ENCODE measurements around the gene ACOX3.

Gene ACOX3

DNA sequence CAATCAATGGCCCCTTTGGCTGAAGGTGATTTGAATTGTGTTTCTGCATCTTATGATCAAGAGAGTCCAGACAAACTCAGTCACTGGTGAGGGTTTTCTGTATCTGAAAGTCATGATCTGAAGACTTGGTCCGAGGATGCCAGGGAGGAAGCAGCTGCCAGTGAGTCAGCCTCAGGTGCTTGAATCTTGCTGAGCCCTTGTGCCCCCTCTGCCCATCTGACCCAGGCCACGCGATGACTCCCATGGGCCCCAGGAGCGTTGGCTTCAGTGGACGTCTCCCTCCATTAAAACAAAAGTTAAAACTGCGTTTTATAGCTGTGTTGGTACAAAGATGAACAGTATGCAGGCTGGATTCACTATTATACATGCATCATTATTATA is 109.0 kb downstream of the ACOX3 start:
- no peak for DNase-seq

DNA sequence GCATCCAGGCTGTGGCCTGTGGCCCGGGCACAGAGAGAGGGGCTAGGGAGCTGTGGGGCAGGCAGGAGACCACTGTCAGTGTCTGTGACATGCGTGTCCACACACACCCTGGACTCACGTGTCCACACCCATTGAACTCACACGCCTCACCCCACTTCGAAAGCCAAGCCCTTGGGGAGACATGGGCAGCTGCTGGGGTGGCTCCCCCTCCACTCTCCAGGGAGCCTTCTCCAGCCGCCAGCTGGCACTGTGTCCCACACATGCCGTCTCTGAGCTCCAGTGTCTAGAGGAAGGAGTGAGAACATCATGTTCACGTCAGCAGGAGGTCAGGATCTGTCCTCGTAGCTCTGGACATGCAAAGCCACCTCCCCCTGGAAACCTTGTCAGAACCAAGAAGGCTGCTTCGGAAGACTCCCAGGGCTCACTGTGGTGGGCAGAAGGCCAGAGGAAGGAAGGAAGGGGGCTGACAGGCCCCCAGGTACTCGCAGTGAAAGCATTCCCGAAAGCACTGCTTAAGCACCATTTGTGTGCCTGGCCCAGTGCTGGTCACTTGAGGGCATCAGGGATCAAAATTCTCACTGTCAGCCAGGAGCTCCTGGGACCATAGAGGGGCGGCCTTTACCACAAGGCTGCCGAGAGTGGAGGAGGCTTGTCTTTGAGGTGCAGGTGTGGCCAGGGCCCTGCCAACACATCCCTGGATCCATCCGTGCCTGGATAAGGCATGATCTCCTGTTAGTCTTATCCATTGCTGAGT is 109.5 kb downstream of the ACOX3 start:
- no peak for DNase-seq

DNA sequence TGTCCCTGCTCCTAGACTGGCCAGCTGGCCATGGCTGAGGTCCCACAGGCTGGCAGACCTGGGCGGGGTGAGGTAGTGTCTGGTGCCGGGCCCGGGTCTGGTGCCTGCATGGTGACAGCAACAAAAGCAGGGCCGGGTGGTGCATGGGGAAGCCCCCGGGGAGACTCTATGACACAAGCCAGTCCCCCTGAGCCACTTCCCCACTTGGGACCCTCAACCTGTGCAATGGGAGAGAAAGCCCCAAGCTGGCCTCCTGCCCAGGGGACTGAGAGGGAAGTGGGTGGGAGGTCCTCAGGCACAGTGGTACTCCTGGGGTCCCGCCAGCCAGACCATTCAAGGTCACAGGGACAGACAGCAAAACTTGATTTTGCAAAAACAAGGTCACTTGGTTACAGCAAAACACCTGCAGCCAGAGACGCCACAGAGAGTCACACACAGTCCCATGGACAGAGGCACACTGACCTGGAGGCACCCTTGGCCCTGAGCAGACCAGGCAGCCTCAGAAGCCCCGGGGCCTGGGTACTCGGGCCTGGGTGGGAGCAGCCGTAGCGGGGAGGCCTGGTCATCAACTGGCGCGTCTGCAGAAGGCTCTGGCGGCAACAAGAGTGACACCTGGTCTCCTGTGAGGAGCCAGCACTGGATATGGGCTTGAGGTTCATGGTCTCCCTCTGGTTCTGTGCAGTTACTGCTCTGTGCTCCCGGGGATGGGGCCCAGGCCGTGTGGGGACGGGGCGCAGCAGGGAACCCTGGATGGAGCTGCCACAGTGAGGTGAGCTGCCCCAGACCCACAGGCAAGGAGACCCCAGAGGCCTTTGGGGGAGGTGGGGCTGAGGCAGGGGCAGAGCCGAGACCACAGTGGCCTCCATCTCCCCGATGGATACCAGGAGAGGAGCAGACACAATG is 110.4 kb downstream of the ACOX3 start:
- DNase-seq = no peak

DNA sequence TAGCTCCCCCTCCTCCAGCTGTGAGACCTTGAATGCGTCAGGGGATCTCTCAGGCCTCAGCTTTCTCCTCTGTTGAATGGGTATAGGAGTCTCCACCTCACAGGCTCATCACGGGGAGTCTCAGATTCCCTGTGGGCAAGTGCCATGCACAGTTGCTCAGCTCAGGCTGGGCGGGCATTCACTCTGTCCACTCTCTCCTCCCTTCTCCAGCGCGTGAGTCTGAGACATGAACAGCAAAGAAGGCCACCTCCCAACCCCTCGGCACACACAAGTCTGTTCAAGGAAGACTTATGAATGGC is 111.0 kb downstream of the ACOX3 start:
- no peak for DNase-seq

DNA sequence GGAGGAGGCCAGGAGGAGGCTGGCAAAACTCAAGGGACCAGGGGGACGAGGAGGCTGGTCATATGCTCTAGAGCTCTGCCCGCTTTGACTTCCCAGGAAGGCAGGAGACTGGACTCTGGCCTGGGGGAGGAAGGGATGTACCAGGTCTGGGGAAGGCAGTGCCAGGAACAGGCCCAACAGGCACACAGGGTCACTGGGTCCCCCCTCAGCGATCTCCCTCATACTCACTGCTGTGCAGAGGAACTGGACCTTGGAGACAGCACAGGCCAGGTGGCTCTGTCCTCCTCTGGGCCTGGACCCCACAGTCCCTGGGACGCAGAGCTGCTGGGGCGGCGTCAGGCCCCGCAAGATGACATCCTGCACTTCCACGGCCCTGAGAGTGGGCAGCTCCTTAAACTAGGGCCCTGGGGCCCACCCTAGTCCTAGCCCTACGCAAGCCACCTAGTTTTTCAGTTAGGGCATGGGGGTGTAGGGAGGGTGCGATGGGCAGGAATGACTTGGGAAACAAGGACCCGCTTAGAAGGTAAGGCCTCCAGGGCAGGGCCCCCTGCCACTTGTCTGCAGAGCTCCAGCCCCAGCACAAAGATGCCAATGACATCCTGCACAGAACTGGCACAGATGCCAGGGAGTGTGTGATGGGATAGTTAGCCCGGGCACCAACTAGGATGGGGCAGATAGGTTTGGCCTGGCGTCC is 111.5 kb downstream of the ACOX3 start:
- no peak for DNase-seq

DNA sequence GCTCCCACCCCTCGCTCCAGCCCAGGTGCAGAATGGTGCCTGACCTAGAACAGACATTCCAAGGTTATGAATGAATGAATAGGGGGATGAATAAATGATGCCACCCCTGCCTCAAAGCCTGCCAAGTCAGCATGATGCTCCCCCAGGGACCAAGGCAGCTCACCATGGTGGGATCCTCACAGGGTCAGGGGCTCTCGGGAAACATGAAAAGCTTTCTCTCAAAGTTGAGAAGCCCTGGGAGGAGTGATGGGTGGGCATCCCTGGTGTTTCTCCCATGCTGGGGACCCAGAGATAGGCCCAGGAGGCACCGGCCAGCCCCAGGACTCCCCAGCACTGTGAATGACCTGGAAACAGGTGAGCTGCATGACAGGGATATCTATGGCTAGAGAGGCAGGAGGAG is 112.1 kb downstream of the ACOX3 start:
- no peak for DNase-seq

DNA sequence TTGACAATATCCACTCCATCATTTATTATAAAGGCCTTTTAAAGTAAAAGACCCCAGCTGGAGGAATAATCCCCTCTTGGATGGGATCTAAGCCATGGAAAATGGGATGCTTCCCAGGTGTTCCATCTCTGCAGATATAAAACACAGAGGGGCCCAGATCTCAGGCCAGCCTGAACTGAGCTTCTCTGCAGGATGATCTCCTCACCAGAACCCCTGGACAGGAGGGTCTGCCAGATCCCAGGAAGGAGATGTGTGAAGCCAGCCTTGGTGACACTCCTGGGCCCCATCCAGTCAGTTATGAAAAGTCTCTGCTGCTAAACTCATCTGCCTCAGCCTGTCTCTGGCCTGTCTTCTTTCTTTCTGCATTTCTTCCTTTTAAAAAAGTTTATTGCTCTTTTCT is 114.3 kb downstream of the ACOX3 start:
- DNase-seq = no peak

DNA sequence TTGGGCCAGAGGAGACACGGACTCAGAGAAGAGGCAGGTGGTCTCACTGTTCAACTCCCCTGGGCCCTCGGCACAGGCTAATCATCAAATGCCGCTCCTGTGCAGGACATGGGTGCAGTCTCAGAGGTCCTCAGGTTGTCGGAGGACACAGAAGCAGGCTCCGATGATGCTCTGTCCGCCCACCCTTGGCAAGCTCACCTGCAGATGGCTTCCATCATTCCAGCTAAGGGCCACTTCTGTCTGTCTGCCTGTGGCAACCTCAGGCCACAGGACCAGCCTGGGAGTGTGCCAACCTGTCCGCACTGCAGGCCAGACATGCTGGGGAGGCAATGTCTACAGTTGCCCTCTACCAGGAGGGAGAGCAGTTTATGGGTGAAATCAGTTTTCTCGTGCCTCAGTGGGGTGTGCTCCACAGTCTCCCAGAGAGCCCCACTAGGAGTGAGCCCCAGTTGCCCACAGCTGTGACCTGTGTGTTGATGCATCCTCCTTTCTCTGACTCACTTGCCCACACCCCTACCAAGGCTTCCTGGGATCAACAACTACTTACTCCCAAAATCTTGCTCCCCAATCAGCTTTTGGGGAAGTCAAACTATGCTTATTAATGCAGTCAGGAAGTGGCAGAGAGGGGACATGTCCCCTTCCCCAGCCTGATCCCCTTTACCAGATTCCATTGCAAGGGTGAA is 115.1 kb downstream of the ACOX3 start:
- DNase-seq = no peak

DNA sequence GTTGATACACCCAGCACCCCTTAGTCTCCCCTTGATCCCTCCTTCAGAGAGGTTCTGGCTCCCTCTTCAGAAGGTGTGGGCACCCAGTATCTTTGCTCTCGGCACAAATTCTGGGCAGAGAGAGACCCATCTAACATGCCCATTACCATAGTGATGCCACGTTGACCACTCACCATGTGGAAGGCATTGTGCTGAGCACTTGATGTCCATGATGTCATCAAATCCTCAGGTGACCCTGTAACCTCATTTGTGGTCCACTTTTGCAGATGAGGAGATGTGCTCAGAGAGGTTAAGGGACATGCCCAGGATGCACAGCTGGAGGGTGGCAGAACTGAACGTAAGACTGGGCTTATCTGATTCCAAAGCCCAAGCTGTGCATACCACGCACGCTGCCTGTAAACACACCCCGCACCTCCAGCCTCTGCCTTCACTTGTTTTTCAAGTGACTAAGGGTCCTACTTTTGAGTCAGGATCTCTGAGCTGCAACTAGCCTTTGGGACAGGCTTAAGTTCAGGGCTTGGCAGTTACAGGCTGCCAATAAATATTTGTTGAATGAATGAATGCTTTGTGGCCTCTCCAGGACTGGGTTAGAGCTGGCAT is 115.8 kb downstream of the ACOX3 start:
- DNase-seq = no peak

DNA sequence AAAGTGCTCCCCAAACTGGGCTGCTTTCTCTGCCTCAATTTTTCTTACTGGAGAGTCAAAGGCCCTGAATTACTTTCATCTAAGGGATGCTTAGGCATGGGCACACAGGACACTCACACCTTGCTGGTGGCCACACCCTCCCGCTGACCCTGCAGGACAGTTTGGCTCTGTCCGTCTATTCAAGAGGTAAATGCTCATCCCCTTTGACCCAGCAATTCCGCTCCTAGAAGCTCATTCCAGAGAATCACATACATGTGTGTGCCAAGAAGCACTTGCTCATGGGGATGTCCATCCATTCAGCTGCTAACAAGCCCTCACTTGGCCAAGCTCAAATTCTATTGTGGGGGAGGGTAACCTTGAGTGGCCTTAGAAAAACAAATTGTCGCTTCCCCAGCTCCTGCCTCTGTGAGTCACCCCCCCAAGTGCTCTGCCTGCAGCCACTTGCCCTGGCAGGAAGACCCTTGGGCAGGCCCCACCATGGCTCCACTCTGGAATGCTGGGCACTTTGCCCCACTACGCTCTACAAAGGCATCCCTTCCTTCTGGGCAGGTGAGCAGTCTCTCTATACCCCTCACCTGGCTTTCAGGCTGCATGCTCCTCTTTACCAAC is 116.5 kb downstream of the ACOX3 start:
- DNase-seq = no peak

DNA sequence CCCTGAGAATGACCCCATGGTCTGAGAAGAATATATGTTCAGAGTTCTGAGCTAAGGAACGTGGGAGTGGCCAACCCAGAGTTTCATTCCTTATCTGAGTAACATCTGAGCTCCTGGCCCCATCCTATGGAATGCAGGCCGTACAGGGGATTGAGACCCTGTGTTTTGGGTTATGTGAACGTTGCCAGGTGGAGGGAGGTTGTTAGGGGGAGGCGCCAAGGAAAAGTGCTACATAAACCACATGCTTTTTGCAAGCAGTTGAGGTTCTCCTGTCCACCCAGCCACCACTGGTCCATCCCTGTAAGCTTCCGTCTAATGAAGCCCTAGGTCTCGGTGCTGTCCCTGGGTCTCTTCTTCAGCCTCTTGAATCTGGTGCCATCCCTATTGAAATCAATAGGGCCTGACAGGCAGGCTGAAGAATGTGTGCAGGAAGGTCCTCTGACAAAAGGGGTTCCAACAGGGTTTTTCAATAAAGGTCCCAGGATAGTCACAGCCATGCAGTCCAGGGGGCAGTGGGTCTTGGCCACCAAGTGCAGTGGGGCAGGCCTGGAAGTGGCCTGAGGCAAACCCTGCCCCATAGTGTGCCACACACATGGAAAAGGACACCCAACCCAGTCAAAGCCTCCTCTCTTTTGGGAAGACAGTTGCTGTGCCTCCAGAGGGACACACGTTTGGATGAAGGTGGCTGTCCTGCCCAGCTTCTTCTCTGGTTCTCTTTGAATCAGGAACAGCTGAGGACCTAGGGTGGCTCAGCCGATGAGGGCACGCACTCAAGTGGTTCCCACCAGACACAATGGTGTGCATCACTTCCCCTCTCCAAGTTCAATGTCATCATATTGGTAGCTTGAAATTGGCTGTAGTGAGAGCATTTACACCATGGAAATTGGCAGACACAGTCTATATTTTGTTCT is 117.5 kb downstream of the ACOX3 start:
- no peak for DNase-seq

DNA sequence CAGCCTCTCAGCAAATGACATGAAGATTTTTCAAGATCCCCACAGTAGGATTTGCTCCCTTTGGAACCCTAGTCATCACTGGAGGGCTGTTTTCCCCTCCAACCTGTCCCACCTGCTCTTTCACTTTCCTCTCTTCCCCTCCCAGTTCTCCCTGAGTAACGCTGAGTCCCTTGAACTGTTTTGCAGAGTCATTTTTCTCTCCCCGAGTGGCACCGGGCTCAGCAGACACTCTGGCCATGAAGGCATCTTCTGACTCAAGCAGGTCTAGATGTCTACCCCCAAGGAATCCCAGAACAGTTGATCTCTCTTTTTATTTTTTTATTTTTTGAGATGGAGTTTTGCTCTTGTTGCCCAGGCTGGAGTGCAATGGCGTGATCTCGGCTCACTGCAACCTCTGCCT is 118.8 kb downstream of the ACOX3 start:
- no peak for DNase-seq

DNA sequence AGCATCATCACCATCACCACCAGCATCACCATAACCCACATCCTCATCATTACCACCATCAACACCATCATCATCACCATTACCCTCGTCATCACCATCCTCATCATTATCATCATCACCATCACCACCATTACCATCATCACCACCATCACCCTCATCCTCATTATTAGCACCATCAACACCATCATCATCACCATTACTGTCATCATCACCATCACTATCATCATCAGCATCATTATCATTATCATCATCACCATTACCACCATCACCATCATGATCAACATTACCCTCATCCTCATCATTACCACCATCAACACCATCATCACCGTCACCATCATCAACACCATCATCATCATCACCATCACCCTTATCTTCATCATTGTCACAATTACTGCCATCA is 119.3 kb downstream of the ACOX3 start:
- DNase-seq = no peak

DNA sequence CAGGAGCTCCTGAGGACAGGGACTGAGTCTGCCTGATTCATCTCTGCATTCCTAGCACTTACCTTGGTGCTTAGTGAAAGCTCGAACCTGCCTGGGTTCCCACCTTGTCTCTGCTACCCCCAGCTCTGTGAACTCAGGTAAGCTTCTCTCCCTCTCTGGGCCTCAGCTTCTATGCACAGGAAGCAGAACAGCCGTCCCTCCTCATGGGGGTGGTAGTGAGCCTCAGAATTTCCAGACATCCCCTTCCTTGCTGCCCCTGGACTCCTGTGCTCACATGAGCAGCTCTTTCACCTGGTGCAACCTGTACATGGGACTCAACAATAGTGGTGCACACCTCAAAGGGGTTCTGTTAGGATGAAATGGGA is 120.2 kb downstream of the ACOX3 start:
- DNase-seq = no peak

DNA sequence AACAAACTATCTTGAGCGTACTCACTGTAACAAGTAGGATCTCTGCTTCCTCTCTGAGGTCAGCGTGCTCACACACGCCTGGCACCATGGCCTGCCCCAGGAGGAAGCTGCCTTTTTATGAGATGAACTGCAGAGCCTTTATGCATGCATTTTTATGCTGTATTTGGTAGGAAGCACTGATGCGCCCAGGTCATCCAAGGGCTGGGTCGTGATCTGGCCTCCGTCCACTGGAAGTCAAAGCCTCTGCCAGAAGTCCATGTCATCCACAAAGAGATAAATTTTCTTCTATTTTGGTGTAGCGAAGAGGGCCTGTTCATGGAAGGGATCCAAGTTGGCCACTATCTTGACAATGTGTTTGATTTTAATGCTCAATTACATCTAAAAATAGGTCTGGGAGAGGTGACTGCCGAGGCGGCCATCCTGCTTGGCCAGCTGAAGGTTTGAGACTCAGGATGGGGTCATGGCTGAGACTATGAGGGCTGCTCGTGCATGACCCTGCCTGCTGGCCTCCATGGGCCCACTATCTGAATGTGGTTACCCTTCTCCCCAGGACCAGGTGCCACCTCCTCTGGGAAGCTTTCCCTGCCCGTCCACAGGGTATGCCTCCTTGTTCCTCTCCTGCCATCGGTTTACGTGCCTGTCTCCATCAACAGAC is 120.7 kb downstream of the ACOX3 start:
- DNase-seq = no peak

DNA sequence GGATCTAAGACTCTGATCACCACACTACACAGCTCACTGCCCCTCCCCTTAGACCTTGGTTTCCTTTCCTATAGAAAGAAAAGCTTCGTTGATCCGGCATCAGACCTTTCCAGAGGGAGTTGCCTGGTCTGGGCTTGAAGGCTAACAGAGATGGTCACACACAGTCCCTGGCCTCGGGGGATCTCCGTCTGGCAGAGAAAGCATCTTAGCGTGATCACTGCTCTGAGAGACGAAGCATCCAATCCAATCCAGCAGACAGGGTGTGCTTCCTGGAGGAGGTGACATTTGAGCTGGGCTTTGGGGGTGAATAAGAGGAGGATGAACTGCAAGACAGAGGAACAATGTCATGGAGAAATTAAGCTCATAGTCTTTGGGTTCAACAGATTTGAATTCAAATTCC is 121.5 kb downstream of the ACOX3 start:
- no peak for DNase-seq

DNA sequence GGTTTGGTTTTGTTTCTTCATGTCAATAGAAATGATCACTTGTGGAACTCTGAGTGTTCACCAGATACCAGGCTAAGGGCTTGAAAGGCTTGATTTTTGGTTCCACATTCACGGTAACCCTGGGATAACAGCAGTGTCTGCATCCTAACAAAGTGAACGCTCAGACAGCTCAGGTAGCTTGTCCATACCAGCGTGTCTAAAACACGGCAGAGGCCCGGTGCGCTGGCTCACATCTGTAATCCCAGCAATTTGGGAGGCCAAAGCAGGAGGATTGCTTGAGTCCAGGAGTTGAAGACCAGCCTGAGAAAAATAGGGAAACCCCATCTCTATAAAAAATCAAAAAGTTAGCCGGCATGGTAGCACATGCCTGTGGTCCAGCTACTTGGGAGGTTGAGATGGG is 122.0 kb downstream of the ACOX3 start:
- DNase-seq = no peak

DNA sequence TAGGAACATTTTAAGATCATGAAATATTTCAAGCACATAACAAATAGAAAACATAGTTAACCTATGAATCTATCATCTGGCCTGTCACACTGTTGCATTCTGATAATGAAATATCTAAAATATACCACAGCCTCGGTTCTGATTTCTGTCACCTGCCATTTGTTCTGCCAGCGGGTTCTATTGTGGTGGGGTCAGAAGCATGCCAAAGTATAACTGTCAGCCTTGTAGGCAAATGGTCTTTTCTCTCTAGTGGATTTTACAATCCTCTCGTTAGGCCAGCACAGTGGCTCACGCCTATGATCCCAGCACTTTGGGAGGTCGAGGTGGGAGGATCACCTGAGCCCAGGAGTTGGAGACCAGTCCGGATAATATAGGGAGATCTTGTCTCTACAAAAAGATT is 123.0 kb downstream of the ACOX3 start:
- DNase-seq = no peak

DNA sequence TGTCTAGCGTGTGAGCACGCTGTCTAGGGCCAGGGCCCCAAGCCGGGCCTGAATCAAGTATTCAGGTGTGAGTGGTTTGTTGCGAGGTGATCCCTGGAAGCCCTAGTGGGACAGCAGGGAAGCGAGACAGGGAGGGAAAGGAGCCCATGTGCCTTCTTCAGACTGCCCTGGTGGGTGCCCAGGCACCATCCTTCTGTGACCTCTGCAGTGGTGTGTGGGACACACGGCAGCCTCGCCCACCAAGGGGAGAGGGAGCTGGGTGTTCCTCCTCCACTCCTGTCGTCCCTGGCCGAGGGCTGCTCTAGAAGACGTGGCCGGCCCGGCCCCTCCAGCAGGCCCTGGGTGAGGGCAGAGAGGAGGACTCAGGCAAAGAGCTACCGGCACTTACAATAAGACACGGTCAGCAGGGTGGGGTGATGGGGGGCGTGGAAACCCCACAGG is 123.6 kb downstream of the ACOX3 start:
- DNase-seq = no peak
